22Rv1 (cell line): ENCODE results near the gene BRAF.

Experiments used
- CTCF ChIP-seq: fragments of 450-650 bp; IDR thresholded peaks from 2 replicates; pipeline ENCODE4 v1.5.1; 2017; ENCODE audit warnings: mild to moderate bottlenecking
- ZFX ChIP-seq: fragments of 450-650 bp; IDR thresholded peaks from 2 replicates; pipeline ENCODE4 v1.6.1; 2017; ENCODE audit warnings: antibody characterized with exemption, borderline replicate concordance

GRCh38 chr7:140869430-140869829 is 55.3 kb downstream of the BRAF start:
- no peak for TF ChIP-seq CTCF
- no peak for TF ChIP-seq ZFX
